NCI-H2171 treated with DMSO at 0.1 percent for 48 hours (cell line): Measurements from ENCODE around the gene HABP2.

ENCODE experiments used
- DNase-seq: peaks from one replicate; lab custom pipeline; 2025; lab: John Stamatoyannopoulos, UW

The HABP2 gene

DNA sequence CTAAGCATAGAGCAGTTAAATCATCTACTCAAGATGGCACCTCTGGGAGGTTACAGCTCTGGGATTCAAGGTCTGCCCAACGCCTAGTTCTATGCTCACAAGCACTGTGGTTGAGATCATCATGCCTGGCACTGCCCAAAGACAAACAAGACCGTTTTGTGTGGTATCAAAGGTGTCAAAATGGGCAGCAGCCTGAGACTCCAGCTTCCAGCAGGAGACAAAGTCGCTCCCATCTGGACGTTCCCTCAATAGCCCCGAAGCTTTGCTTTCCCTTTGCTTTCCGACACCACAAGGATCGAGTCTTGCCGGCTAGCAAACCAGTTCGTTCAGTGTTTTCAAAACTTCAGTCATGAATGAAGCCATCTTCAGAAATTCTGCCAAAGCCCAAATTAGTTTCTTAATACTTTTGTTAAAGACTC is 5.1 kb downstream of the HABP2 start:
- no peak for DNase-seq

DNA sequence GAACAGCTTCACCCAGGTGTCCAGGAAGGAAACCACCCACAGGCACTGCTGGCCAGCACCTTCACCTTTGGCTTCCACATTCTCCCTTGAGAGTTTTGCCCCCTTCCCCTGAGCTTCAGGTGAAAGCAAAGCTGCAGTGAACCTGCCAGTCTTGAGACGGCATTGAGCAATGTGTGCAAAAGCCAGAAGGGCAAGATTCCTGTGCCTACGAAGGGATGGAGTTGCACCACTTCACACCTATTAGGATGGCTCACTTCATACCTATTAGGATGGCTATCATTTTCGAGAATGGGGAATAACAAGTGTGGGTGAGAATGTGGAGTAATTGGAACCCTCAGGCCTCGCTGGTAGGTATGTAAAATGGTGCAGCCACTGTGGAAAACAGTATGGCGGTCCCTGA is 7.2 kb downstream of the HABP2 start:
- DNase-seq: no peak

DNA sequence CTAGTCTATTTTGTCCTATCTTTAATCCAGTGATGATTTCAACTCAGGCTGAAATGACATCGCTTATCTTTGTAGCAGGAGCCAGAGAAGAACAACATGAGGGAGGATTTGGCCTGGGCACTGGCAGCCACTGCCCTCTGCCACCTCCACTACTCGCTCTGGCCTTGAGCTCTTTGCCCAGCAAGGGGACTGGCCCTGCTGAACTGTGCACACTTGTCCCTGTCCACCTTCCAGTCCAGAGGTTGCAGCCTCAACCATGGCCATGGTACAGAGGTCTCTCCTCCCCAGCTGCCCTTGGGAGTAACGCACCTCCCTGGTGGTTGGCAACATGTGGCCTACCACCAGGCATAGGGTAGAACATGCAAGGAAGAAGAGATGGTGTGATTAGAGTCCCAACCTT is 8.4 kb downstream of the HABP2 start:
- DNase-seq: no peak

DNA sequence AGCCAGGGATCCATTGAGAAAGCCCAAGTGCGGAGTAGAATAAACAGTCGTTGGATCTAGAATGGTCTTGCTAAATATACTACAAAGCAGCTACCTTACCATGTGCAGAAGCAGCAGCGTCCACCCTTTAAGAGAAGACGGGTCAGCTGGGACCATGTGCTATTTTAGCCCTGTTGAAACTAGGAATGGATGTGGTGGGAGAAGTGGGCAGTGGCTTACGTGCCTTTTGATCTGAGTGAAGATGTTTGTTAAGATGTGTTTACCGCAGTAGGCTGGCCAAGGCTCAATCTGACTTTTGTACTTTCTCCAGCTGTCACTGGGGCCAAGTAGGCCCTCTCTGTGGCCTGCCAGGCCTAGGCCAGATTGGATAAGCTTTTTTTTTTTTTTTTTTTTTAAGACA is 9.2 kb downstream of the HABP2 start:
- DNase-seq: no peak

DNA sequence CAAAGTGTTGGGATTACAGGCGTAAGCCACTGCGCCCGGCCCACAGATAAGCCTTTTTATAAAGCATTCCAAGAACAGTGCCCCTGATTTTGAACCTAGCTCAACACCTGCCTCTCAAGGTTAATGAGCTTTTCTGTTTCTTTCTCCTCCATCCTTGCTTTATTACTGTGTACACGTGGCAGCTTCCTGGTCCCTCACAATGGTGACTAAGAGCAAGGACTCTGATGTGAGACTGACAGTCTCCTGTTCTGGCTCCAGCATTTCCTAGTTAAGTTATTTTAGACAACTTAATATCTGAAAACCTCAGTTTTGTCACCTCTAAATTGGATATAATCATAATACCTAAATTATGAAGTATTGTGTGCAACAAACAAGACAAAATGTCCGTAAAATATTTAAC is 9.9 kb downstream of the HABP2 start:
- no peak for DNase-seq

DNA sequence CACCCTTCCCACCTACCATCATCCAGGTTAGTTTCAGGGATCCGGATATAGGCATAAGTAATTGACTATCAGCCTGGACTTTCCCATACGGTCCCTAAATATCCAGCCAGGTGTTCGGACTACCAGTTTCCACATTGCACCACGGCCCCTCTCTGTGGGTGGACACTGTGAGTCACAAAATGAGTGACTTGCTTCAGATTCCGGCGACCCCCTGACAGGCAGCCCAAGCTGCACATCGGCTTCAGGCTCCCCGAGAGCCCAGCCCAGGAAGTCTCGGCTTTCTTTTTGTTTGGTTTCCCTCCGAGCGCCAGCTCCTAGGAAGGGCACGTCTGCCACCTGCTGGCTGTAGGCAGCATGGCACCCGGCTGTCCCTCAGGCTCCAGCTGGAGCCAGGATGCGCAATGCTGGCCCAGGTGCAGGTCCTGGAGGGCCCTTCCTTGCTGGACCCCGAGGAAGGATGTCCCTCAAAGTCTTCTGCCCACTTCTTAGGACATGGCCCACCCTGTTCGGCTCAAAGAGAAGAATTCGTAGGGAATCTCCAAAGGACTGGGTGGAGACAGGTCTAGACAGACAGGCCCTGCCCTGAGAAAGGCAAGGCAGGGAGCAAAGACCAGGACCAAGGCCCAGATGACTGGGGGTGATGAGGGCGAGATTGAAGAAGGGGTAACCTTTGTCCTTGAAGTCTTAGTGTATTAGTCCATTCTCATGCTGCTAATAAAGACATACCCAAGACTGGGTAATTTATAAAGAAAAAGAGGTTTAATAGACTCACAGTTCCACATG is 10.6 kb downstream of the HABP2 start:
- DNase-seq: peak; percentile 39

DNA sequence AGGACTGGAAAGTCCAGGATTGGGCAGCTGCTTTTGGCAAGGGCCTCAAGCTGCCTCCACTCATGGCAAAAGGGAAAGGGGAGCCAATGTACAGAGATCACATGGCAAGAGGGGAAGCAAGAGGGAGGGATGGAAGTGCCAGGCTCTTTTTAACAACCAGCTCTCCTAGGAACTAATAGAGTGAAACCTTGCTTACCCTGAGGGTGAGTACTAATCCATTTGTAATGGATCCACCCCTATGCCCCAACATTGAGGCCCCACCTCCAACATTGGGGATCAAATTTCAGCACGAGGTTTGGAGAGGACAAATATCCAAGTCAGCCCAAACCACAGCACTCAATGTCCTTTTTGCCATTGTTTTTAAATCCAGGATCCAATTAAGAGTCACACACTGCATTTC is 12.5 kb downstream of the HABP2 start:
- no peak for DNase-seq

DNA sequence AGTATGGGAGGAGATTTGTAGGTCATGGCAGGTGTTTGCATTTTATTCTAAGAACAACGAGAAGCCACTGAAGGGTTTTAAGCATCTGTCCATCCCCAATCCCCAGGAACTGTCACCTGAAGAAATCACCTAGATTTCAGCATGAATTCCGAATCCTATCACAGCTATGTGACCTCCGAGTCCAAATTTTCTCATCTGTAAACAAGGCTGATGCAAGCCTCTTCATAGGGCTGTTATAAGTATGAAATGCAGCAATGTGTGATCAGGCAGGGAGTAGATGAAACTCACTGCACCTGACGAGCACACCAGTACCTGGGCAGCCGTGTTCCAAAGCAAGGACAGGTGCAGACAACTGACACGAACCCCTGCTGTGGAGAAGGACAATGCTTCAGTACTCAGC is 14.0 kb downstream of the HABP2 start:
- no peak for DNase-seq

DNA sequence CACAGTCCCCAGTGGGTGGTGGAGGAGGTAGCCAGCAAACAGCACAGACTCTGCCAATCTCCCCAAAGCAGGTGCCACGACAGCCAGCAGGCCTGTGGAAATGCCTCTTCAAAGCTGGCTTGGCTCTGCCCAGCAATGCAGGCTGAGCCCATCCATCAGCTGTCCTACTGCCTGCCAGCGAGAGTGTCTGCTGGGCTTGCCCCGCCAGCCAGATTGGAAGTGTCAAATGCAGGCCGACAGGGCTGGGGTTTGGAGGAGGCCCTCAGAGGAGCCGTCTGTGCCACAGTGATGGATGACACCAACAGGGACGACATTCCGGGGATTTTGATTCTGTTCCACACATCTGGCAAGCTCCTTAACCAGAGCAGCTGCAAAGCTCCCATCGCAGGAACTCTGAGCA is 16.7 kb downstream of the HABP2 start:
- no peak for DNase-seq

DNA sequence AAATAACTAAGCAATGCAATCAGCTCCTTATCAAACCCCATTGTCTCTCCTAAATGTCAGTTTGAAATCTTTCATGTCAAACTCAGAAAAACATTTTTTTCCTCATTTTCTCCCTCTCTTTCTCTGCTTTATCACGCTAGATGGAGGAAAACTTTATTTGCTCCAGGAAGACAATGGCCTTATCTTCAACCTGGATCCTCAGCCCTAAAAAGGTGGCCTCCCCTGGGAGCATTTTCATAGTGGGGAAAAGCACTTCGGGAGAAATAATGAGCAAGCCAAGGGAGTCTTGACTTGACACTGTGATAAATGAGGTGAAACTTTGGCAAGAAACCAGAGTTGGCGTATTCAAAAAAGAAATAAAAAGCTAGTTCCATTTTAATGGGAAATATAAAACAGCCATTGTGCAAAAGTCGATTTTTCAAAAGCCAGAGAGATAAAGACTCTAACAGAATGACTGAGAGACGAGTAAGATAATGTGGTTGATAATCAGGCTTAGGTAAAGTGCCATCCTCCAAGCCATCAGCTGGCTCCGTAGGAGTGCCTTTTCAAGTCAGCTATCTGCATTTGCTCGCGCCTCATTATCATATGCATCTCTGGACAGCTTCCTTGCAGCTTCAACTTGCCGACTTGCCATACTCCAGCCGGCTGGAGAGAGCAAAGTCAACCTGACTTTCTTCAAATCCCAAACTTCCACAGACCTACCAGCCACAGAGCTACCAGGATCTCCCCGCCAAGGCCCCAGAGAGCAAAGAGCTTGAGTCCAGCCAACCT is 19.9 kb downstream of the HABP2 start:
- DNase-seq: no peak

DNA sequence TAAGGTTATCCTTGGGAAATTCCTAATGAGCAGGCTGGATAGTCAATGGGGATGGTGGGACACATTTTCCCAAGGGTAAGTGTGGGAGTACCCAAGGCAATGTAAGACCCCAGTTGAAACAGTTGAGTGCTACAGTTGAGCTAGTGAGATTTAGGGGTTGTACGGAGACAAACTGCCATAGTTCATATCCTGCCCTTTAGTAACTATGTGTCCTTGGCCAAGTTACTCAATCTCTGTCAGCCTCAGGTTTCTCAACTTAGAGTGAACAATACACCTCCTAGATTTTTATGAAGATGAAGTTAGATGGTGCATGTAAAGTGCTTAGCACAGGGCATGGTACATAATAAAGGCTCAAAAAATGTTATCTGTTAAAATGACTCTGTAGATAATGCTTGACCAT is 20.5 kb downstream of the HABP2 start:
- DNase-seq: no peak

DNA sequence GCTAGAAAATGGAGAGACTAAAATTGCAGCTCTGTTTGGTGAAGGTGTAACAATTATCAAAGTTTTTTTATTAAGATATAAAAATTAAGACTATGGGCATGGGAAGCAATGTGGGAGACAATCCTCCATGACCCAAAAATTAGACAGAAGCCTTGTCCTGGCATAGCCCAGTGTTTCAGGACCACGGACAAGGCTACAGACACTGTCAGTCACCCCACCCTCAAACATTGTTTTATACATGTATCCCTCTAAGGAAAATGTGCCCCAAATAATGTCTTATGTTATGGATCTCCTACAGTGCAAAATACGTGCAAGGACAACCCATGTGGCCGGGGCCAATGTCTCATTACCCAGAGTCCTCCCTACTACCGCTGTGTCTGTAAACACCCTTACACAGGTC is 24.0 kb downstream of the HABP2 start:
- DNase-seq: no peak

DNA sequence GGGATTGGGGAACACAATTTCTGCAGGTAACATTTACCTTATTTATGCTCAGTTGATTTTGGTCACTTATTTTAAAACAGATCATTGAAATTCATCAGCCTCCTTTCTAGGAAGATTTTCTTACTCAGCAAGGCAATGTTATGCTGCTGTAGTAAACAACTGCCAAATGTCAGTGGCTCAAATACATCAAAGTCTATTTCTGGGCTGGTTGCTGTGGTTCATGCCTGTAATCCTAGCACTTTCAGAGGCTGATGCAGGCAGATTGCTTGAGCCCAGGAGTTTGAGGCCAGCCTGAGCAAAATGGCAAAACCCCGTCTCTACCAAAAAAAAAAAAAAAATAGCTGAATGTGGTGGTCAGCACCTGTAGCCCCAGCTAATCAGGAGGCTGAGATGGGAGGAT is 25.9 kb downstream of the HABP2 start:
- no peak for DNase-seq

DNA sequence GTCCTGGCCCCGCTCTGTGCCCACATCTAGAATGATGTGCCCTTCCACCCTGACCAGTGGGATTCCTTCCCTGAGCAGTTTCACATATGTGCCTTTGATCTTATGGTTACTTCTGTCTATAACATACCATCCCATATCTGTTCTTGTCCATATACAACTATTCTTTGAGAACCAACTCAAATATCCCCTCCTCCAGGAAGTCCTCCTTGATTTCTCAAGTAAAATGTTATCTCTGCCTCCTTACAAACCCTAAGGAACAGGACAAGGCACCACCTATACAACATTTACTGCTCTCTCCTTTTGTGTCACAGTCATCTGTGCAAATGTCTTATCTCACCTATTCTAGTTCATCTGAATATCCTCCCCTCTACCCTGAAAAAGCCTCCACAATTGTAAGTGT is 28.2 kb downstream of the HABP2 start:
- no peak for DNase-seq

DNA sequence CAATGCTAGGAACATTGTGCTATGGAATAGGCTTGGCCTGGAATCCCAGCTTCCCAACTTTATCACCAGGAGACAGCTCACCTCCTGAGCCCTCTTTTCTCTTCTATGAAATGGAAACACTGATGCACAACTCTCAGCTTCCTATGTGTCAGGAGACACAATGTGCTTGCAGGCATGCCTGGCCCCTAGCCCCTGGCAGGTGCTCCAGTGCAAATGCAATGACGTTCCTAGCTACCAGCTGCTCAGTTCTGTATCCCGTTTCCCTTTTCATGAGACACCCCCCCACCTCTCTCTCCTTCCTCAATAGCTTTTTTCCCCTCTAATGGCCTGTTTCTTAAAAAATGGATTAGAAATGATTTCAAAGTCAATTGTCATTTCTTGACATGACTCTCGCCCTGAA is 30.7 kb downstream of the HABP2 start:
- no peak for DNase-seq

DNA sequence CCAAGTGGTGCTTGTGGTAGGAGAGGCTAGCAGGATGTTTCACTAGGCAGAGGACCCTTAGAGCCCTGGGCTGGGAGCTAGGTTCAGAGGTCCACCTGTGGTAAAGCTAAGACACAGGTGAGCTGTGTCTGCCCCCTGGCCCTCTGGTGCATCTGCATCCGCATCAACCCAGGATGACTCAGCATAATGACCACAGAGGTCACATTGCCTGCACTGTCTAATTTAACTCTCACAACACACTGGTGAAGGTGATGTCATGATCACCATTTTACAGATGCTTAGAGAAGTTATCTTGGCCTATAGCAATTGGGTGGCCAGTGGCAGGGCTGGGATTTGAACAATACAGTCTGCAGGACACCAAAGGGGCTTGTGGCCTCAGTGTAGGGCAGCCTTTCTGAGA is 33.1 kb downstream of the HABP2 start:
- DNase-seq: no peak

DNA sequence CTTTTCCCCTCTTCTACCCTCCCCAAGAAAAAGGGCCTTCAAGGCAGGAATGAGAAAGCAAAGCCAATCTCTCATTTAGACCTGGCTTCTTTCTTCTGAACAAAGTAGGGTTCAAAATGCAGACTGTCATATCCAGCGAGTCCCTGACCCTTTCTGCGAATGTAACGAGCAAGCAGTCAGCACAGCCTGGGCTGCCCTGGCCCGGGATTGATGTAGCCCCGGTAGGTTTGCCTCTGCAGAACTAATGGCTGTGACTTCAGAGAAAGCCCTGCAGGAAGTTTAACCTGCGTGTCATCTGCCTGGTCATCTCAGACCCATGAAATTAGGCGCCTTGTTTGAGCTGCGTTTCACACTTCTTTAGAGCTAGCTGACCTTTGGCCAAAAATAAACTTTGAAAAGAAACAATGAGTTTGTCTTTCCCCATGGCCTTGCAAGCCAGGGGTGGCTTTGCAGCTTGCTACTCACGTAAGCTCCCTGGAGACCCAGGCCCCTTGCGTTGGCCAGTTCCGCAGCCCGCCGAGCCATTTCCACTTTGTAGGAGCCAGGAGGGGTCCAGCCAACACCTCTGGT is 36.4 kb downstream of the HABP2 start:
- DNase-seq: no peak

DNA sequence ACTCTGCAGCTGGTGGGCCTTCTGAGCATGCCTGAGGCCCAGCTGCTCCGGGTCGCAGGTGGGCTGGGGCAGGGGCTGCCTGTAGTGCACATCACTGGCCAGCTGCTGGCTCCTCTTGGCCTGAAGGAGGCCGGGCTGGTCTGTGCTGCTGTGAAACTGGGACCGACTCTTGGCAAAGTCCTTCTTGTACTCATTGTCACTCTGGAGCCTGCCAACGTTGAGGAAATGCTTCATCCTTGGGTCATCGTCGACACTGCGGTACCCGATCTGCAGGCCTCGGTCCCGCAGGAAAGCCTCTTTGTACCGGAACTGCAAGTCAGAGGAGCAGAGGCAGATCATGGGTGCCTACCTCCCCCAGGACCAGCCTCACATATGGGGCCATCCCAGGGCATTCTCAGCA is 37.7 kb downstream of the HABP2 start:
- no peak for DNase-seq

DNA sequence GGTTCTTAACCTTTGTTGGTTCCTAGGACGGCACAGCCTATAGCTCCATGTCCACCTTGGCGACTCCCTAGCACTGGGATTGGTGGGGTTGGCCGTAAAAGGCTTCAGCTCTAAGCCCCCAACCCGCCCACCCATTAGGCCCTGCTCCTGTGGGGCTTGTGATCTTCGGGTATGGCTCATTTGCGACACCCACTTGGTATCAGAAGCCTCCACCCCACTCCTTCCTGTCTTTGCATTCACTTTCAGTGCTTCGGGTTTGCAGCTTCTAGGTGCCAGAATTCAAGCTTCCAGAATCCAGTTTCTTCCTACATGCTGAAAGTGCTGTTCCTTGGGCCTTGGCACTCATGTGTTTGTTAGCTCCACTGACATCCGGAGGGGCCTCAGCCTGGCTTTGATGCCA is 39.5 kb downstream of the HABP2 start:
- DNase-seq: no peak

DNA sequence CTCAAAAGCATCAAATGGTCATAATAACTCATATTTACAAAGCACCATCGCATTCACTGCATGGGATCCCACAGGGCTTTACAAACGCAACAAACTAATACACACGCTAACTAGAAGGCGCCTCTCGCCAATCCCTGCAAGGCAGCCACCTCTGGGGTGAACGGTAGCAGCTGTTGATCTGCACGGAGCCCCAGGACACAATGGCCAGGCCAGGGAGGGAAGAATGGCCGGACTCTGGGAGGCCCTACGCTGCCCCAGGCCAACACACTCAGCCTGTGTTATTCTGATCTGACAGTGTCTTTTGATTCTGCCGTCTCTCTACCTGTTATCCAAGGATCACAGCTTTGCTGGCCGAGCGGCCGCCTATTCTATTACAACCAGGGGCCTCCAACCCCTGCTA is 41.8 kb downstream of the HABP2 start:
- DNase-seq: no peak

DNA sequence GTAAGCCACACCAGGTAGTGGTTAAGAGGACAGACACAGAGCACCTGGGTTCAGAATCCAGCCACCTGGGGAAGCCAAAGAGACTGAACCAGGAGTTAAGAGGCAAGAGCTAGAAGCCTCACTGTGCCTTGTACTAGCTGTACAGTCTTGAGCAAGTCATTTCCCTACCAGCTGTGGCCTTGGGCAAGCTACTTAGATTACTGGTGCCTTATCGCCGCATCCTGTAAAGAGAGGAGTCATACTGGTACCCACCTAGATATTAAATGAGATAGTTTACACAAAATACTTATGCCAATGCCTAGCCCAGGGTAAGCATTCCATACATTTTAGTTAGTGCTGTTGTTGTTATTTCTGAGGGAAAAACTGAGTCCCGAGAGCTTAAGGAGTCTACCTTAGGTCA is 47.7 kb downstream of the HABP2 start:
- DNase-seq: no peak

DNA sequence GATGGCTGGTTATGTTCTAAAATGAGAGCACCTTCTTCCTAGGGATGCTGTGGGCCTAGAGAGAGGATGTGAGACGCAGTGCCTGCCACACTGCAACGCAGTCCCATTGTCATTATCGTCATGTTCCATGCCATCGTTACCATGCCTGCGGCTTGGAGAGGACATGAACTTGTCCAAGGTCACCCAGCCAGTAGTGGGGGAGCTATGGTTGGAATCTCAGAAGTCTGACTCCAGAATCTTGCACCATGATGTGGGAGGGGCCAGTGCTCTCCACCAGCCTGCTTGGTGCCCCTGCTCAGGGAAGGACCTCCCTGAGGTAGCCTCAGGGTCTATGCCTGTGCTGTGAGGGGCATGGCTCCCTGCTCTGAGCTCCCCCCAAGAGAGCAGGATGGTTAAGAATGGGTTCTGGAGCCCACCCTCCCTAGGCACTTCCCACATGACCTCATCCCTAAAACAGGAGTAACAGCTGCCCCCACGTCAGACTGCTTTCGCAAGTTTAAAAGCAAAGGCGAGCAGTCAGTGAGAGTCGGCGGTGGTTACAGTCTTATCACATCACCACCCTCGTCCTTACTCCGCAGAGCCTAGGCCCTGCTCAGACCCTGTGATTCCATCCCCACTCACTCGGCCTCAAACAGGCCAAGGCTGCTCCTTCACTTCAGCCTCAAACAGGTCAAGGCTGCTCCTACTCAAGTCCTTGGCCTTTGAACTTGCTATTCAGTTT is 50.4 kb downstream of the HABP2 start:
- no peak for DNase-seq

DNA sequence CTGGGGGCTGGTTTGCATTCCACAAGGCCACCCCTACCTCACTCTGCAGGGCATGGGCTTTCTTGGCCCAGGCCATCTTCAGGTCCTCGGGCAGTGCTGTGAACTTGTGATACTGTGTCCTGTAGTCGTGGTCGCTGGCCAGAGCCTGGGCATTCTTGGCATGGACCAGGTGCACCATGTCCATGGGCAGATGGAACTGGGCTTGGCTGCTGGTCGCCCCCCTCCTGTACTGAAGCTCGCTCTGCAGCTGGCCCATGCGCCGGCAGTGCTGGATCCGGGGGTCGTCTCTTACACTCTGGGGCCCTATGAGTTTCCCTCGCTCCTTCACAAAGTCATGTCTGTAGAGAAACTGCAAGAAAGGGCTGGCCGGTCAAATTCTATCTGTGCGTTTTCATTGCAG is 51.7 kb downstream of the HABP2 start:
- DNase-seq: no peak
